ENCODE results near the gene ANKS1B. TPM values are rescaled to one million over a fixed set of nuclear protein-coding genes. Genes with fewer than 3 reads are reported as not detected.

The ANKS1B gene
- polyA plus RNA-seq, 3 donors: not detected

GRCh38 chr12:99706736-99707473, 277.8 kb downstream of the ANKS1B start:
- Histone ChIP-seq H3K79me2 (ENCODE audit: insufficient read depth, low read length) (no peaks in the 10 kb centered on the region), H3K27me3 (ENCODE audit: control insufficient read depth in 2 of 2, insufficient read depth in 2 of 2, low read length in 2 of 2) (no peaks in the 10 kb centered on the region), H3K4me3 (replicated peaks in 1 of 3; ENCODE audit: low read depth in 2 of 3, low read length in 3 of 3) (no peak overlapping the region), H4K20me1 (ENCODE audit: insufficient read depth, low read length) (no peaks in the 10 kb centered on the region), H3K27ac (ENCODE audit: low read depth in 1 of 2, low read length in 2 of 2) (no peak overlapping the region), H3K9ac (ENCODE audit: insufficient read depth, low read length, poor library complexity, severe bottlenecking) (no peak overlapping the region), H3K9me3 (replicated peaks in 1 of 2; ENCODE audit: control insufficient read depth in 1 of 2, insufficient read depth in 1 of 2, low read length in 2 of 2) (no peaks in the 10 kb centered on the region), H3K36me3 (replicated peaks in 1 of 2; ENCODE audit: control insufficient read depth in 1 of 2, insufficient read depth in 2 of 2, low read length in 2 of 2) (no peaks in the 10 kb centered on the region), H3K4me1 (ENCODE audit: control insufficient read depth in 1 of 2, insufficient read depth in 2 of 2, low read length in 2 of 2) (no peaks in the 10 kb centered on the region), H2AFZ (ENCODE audit: insufficient read depth, low read depth, low read length, poor library complexity, severe bottlenecking) (no peak overlapping the region), H3K4me2 (replicated peaks; ENCODE audit: extremely low read depth, low read length, poor library complexity, severe bottlenecking) (no peak overlapping the region)
- 100% methylated on average over 2 of the region's 6 CpGs for WGBS (ENCODE audit: insufficient coverage)
- no peak for DNase-seq
- no peak for TF ChIP-seq CTCF (IDR thresholded peaks at IDR 0.05)
- H3K27ac Mint-ChIP-seq: no peak overlapping the region
- H3K36me3 Mint-ChIP-seq: no peaks in the 10 kb centered on the region
- H3K27me3 Mint-ChIP-seq (ENCODE audit: low read depth in 3 of 3): no peaks in the 10 kb centered on the region
- peaks cover 0 to 5% (median 0%) of the 10 kb centered on the region in 7 donors for H3K9me3 Mint-ChIP-seq
- intact Hi-C loops (cut with micrococcal nuclease): no loop called here
- H3K4me3 Mint-ChIP-seq: no peak overlapping the region
- H3K4me1 Mint-ChIP-seq: no peaks in the 10 kb centered on the region

GRCh38 chr12:99704458-99704857, 280.3 kb downstream of the ANKS1B start:
- H3K4me3 Mint-ChIP-seq: no peak overlapping the region
- no peaks in the 10 kb centered on the region for H3K27me3 Mint-ChIP-seq (ENCODE audit: low read depth in 3 of 3)
- peaks cover 0 to 3% (median 0%) of the 10 kb centered on the region in 7 donors for H3K9me3 Mint-ChIP-seq
- no peak for DNase-seq
- Histone ChIP-seq H3K9ac (ENCODE audit: insufficient read depth, low read length, poor library complexity, severe bottlenecking) (no peak overlapping the region), H2AFZ (ENCODE audit: insufficient read depth, low read depth, low read length, poor library complexity, severe bottlenecking) (no peak overlapping the region), H3K27ac (ENCODE audit: low read depth in 1 of 2, low read length in 2 of 2) (no peak overlapping the region), H4K20me1 (ENCODE audit: insufficient read depth, low read length) (no peaks in the 10 kb centered on the region), H3K9me3 (replicated peaks in 1 of 2; ENCODE audit: control insufficient read depth in 1 of 2, insufficient read depth in 1 of 2, low read length in 2 of 2) (no peaks in the 10 kb centered on the region), H3K4me3 (replicated peaks in 1 of 3; ENCODE audit: low read depth in 2 of 3, low read length in 3 of 3) (no peak overlapping the region), H3K36me3 (replicated peaks in 1 of 2; ENCODE audit: control insufficient read depth in 1 of 2, insufficient read depth in 2 of 2, low read length in 2 of 2) (no peaks in the 10 kb centered on the region), H3K4me1 (ENCODE audit: control insufficient read depth in 1 of 2, insufficient read depth in 2 of 2, low read length in 2 of 2) (no peaks in the 10 kb centered on the region), H3K79me2 (ENCODE audit: insufficient read depth, low read length) (no peaks in the 10 kb centered on the region), H3K27me3 (ENCODE audit: control insufficient read depth in 2 of 2, insufficient read depth in 2 of 2, low read length in 2 of 2) (no peaks in the 10 kb centered on the region), H3K4me2 (replicated peaks; ENCODE audit: extremely low read depth, low read length, poor library complexity, severe bottlenecking) (no peak overlapping the region)
- no peak overlapping the region for H3K27ac Mint-ChIP-seq
- intact Hi-C loops (cut with micrococcal nuclease): no loop called here
- H3K36me3 Mint-ChIP-seq: no peaks in the 10 kb centered on the region
- no peaks in the 10 kb centered on the region for H3K4me1 Mint-ChIP-seq
- TF ChIP-seq CTCF (IDR thresholded peaks at IDR 0.05): no peak

Measured in CD14-positive monocyte (primary cell).